Epithelial cell of proximal tubule (primary cell): ENCODE measurements around the gene SHISAL1. TPM values are rescaled to one million over a fixed set of nuclear protein-coding genes. Genes with fewer than 3 reads are reported as not detected.

Experiments
- DNase-seq: peaks from one replicate; pipeline ENCODE4 v3.0.0-alpha.2; 2011; ENCODE audit warnings: low read depth
- H3K4me3 ChIP-seq: 2 replicates; pipeline ENCODE4 v1.5.1; 2011; ENCODE audit warnings: low read depth, mild to moderate bottlenecking, low read length
- CTCF ChIP-seq: conservative IDR thresholded peaks from 2 replicates; pipeline ENCODE4 v1.5.1; 2012; ENCODE audit warnings: low read depth, mild to moderate bottlenecking, low read length
- total RNA-seq: library from RNA; depleted of rRNA; stranded (reverse); fragments of >200 nt; gene quantifications from 2 replicates; pipeline ENCODE4 v1.2.3, GENCODE V29; 2015

Gene SHISAL1
- total RNA-seq, 1 donor from 2014 or later = not detected

- TF ChIP-seq CTCF = no peak
- DNase-seq = no peak
- H3K4me3 ChIP-seq = no peak overlapping the region
Measured at GRCh38 chr22:44331881-44332714, 19.3 kb upstream of the SHISAL1 start.

GRCh38 chr22:44330744-44331660, 18.3 kb upstream of the SHISAL1 start:
- H3K4me3 ChIP-seq = no peak overlapping the region
- no peak for DNase-seq
- no peak for TF ChIP-seq CTCF

- no peak for DNase-seq
- TF ChIP-seq CTCF = no peak
- H3K4me3 ChIP-seq = no peak overlapping the region
Measured at GRCh38 chr22:44330188-44330743, 17.5 kb upstream of the SHISAL1 start.

- no peak overlapping the region for H3K4me3 ChIP-seq
- no peak for DNase-seq
- TF ChIP-seq CTCF = no peak
Measured at GRCh38 chr22:44329179-44329796, 16.5 kb upstream of the SHISAL1 start.

- TF ChIP-seq CTCF = no peak
- no peak for DNase-seq
- H3K4me3 ChIP-seq = no peak overlapping the region
Measured at GRCh38 chr22:44328762-44329161, 16.0 kb upstream of the SHISAL1 start.

GRCh38 chr22:44328326-44328725, 15.6 kb upstream of the SHISAL1 start:
- H3K4me3 ChIP-seq = no peak overlapping the region
- TF ChIP-seq CTCF = no peak
- no peak for DNase-seq
